HG02884 (cell line): ENCODE results near the gene PRKAR1B.

Experiments used
- ATAC-seq: cut with Tn5 transposase; IDR thresholded peaks from one replicate; pipeline ENCODE4 v1.9.1; 2021; ENCODE audit warnings: mild to moderate bottlenecking, moderate library complexity; ENCODE audit not compliant: unreplicated experiment

PRKAR1B gene

DNA sequence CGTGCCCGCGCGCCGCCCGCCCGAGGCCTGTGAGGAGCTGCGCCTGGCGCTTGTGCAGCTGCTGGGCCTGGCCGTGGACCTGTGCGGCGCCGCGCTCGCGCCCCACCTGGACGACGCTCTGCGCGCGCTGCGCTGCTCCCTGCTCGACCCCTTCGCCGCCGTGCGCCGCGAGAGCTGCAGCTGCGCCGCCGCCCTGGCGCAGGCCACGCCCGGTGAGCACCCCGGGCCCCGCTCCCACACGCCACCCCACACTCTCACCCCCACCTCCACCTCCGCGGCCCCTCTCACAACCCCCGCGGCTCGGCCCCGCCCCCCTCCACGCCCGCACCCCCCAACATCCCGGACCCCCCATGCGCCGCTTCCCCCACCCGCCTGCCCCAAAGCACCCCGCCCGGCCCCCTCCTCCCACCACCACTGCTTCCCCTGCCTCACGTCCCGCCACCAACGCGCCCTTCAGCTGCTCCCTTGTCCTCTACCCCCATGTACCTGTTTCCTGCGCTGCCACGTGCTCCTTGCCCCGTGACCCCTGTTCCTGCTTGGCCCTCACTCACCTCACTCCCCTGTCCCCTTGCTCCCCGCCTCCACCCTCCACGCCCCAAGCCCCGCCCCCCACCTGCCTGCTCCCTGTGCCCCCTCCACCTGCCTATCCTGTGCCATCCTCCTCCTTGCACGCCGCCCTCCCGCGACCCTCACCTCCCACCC is at the start of gene PRKAR1B:
TSS of gene PRKAR1B (minus strand) at position 178 of the 702 bp plus-strand sequence. CDS start 15,776 bp downstream, outside the sequence.
- peak; percentile 45 for ATAC-seq

DNA sequence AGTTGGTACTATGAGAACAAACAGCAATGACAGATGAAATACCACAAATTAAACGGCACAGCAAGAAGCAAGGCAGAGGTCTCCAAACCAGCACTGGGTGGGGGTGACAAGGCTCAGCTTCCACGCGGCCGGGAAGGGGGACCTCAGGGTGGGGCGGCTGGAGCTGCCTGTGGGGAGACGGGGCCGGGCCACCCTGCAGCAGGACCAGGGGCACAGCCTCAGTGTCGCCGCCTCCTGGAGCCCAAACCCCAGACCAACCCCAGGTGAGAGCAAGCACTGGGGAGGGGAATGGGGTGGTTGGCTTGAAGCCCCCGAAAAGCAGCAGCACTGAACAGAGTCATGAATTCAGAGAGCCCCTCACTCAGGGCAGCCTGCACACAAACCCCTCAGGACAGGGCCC is 49.3 kb upstream of the PRKAR1B start:
- no peak for ATAC-seq

DNA sequence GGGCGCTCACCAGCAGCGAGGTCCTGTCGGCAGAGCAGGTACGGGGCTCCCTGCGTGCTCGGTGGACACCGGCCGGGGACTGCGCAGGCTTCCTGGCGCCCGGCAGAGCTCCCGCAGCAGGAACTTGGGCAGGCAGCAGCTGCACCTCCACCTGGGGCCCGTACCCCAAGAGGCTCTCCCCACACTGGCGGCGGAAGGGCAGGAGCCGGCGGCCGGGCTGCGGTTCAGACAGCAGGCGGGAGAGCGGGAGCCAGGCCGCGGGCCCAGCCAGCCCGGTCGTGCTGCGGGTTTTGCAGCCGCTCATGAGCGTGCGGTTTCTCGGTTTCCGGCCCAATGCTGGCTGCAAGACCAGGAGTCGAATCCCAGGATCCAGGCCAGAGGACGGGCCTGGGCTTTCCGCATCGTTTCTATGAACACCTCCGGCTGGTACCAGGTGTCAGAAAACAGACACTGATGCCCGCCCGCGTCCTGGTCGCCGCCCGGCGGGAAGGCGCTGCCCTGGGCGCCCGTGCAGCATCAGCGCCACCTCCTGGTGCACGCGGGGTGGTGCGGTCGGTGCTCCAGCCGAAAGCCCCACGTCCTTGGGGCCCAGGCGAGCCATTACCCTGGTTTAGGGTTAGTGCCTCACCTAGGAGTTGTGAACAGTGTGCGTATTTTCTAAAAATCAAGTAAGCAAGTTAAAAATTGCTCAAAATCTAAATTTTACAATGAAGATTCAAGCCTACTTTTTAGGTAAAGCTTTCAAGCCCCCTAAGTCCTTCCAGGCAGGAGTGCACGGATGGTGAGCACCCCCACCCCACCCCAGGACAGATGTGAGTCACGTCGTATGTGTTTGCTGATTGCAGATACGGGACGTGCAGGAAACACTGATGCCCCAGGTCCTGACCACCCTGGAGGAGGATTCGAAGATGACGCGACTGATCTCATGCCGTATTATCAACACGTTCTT is 47.4 kb upstream of the PRKAR1B start:
- ATAC-seq = no peak

DNA sequence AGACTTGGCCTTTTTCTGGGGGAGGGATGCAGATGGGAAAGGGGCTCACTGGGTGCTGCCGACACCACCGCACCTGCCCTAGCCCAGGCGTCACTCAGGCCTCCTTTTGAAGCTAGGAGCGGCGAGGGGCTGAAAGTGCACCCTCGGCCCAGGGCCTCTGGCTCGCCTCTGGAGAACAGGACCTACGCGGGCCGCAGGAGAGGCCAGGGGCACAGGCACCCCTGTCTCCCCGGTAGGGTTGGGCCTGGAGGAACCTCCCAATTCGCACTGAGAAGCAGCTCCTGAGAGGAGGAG is 46.5 kb upstream of the PRKAR1B start:
- ATAC-seq = no peak

DNA sequence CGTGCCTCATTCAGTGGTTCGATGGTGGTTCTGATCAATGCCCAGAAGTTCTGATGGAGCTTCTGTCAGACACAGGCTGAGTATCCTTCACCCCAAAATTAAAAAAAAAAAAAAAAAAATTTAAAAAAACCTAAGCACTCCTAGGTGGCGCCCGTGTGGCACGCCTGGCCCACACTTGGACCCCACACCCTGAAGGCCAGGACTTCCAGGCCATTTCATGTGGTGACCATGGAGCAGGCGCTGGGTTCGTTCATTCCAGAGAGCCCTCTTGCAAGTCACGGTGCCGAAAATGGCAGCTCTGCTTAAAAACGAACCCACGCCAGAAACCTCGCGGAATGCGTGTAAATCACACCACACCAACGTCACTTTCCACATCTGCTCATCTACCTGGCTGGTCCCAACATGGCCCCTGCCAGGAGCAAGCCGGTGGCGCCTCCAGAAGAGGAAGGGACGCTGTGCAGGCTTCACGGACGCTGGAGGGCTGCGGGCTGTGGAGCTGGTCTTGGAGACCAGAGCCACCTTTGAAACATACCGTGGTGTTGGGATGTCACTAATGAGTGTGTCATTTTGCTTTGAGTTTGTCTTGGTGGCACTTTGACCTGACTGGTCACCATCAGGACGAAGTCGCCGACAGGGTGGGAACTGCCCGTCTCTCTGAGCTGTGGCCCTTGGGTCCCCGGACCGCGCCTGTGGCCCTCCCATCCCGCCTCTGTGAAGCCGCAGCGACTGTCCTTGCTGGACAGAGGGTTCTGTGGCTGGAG is 46.0 kb upstream of the PRKAR1B start:
- no peak for ATAC-seq

DNA sequence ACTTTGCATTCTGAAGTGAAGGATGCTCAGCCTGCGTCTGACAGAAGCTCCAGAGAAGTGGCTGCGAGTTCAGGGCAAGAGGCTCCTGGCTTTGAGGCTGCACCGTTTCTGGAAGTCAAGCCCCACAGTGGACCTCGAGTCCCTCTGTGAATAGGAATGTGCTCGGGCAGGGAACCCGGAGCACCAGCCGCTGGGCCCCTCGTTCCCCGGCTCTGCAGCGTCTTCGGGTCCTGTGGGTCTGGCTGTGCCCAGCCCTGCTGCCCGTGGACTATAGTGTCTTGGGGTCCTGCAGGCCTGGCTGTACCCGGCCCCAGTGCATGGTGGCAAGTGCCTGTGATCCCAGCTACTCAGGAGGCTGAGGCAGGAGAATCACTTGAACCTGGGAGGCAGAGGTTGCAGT is 45.3 kb upstream of the PRKAR1B start:
- ATAC-seq = no peak

DNA sequence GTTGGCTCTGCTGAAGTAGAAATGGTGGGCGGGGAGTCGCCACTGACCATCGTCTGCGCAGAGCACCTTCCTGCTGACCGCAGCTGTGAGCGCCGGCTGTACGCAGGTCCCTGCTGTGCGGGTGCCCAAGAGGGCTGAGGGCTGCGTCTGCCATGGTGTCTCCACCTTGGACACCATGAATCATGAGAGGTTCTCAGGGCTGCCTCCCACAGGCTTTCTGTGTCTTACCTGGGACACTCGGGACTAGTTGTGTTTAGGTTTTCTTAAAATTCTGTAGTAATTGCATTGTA is 44.9 kb upstream of the PRKAR1B start:
- no peak for ATAC-seq

DNA sequence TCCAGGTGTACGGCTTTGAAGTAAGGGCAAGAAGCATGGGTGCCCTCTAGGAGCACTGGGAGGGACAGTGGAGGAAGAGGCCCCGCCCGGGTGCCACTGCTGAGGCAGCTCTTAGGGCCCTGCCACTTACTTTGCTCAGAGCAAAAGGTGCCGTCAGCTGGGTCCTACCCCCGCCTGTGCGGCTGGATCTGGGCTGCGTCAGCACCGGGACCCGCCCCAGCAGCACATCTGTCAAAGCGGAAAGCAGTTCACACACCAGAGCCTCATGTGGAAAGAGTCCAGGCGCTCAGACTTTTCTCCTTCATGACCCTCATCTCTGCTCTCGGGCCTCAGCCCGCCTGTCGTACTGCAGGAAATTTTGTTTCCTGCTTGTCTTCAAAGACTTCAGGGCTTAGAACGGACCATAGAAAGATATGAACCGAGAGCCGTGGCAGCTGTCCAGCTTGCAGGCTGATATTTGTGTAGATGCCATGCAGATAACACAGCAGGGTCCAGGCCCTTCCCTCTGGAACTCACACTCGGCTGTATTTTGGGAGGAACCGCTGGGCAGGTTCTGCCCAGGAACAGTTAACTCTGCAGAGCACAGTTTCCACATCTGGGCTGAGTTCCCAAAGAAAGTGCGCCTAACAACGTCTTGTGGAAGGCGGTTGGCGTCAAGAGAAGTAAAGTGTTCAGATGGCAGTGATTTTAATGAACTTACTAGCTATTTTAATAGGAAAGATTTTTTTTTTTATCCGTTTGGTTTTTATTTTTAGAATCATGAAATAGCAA is 44.3 kb upstream of the PRKAR1B start:
- no peak for ATAC-seq

DNA sequence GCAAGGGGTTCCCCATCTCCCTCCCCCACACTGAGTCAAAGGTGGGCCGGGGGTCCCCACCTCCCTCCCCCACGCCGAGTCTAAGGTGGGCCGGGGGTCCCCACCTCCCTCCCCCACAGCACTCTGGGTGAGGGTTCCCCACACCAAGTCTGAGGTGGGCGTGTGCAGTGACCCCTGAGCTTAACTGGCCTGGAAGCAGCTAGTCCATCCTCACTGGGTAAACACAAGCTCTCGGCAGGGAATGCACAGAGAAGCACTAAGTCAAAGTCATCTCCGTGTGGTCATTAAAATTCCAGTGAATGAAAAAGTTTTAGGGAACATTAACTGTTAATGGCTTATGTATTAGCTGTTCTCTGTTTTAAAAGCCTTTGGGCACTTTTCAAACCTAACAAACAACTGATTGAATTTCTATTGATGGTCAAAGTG is 43.7 kb upstream of the PRKAR1B start:
- no peak for ATAC-seq

DNA sequence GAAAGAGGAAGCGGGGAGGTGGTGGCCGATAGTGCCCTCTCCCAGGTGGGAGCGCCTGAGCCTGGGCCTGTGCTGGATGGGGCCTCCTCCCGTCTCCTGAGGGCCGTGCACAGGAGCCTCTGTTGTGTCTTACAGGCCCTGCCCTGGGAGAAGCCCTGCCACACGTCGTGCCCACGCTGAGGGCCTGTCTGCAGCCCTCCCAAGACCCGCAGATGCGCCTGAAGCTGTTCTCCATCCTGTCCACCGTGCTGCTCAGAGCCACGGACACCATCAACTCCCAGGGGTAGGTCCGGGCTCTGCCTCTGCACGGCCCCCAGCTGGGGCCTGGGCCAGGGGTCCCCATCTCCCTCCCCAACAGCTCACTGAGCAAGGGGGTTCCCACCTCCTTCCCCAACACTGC is 43.3 kb upstream of the PRKAR1B start:
- no peak for ATAC-seq

DNA sequence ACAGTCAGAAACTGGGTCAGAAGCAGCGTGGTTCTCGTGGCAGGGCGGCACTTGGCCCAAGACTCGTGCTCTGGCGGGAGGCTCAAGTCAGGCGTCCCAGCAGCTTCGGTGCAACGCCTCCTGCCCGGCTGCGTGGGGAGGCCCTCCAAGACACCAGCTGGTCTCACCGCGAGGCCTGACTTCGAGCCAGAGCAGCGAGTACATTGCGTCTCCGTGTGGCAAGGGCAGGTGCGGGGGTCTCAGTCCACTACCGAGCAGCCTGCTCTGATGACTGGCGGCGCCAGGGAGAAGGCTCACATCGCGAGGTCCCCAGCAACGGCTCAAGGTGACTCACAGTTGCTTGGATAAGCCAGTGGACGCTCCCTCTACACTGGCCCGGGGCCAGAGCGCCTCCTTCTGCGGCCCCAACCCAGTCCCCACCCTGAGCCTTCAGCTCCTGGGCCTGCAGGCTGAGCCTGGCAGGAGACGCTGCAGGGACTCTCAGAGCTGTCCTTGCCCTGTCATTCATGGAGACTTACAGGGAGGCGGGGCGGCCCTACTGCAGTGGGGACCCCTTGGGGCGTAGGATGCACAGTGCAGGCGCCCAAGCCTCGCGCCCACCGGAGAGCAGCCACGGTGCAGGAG is 41.9 kb upstream of the PRKAR1B start:
- no peak for ATAC-seq

DNA sequence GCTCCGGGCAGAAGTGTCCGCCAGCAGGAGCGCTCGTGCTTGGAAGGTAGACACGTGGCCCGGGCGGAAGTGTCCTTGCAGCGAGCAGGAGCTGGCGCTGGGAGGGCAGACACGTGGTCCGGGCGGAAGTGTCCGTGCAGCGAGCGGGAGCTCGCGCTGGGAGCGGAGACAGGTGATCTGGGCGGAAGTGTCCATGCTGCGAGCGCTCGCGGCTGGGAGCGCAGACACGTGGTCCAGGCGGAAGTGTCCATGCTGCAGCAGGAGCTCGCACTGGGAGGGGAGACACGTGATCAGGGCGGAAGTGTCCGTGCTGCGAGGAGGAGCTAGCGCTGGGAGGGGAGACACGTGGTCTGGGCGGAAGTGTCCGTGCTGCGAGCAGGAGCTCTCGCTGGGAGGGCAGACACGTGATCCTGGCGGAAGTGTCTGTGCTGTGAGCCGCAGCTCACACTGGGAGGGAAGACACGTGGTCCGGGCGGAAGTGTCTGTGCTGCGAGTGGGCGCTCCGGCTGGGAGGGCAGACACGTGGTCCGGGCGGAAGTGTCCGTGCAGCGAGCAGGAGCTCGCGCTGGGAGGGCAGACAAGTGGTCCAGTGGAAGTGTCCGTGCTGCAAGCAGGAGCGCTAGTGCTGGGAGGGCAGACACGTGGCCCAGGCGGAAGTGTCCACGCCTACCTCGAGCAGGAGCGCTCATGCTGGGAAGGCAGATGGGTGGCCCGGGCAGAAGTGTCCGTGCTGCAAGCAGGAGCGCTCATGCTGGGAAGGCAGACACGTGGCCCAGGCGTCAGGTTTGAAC is 41.1 kb upstream of the PRKAR1B start:
- ATAC-seq = no peak

DNA sequence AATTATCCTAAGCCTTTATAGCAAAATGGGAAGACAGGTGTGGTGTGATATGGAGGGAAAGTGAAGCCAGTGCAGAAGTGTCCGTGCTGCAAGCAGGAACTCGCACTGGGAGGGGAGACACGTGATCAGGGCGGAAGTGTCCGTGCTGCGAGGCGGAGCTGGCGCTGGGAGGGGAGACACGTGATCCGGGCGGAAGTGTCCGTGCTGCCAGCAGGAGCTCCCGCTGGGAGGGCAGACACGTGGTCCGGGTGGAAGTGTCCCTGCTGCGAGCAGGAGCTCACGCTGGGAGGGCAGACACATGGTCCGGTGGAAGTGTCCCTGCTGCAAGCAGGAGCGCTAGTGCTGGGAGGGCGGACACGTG is 40.5 kb upstream of the PRKAR1B start:
- ATAC-seq = no peak

DNA sequence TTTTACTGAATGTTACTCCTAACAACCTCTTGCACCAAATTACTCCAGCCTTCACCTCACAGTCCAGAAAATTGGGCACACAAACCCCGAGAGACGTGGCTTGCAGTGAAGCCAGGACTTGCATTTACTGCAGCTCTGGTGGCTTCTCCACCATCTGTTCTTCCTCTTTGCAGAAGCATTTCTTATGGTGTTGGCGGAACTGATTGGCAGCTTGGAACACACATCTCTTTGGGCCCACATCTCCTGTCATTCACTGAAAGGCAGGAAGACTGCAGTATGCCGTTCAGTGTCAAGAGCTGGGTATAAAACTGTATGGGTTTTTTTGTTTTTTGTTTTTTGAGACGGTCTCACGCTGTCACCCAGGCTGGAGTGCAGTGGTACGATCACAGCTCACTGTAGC is 38.3 kb upstream of the PRKAR1B start:
- no peak for ATAC-seq

DNA sequence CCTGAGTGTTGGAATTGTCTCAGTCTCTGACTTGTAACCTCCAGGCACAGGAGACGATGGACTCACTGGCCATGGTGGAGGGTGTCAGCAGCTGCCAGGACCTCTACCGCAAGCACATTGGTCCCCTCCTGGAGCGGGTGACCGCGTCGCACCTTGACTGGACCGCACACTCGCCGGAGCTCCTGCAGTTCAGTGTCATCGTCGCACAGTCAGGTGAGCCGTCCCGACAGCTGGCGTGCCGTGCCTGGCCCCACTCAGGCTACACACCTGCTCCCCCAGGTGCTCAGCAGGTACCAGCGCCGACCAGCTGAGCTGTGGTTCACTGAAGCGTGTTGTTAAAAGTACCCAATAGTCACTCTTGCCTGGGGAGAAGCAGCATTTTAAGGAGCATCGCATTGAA is 36.7 kb upstream of the PRKAR1B start:
- no peak for ATAC-seq

DNA sequence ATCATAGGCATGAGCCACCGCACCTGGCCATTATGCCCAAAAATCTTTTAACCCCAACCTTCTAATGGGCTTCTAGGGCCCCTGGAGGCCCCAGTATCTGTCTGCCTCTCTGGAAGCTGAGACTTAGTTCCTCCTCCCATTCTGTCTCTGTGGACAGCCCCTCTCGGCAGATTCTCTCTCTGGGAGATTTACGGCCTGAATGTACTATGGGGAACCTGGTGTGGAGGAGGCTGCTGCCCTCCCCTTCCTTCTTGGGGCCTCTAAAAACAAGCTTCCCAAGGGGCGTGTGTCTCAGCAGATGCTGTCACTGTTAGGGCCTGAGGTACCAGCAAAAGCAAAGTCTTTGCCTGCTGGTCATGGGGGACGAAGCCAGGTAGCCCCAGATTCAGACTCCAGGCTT is 35.8 kb upstream of the PRKAR1B start:
- ATAC-seq = no peak

DNA sequence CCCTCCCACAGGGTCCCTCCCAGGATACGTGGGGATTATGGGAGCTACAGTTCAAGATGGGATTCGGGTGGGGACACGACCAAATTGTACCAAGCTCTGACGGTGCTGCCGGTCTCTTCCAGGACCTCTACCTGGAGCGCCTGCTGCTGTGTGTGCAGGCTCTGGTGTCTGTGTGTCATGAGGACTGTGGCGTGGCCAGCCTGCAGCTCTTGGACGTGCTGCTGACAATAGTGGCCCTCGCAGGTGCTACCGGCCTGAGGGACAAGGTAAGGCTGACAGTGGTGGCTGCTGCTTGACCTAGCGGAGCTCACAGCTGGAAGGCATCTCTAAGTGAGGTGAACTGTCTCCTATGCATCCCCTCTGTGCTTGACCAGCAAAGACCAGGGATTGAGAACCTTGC is 34.5 kb upstream of the PRKAR1B start:
- ATAC-seq = no peak

DNA sequence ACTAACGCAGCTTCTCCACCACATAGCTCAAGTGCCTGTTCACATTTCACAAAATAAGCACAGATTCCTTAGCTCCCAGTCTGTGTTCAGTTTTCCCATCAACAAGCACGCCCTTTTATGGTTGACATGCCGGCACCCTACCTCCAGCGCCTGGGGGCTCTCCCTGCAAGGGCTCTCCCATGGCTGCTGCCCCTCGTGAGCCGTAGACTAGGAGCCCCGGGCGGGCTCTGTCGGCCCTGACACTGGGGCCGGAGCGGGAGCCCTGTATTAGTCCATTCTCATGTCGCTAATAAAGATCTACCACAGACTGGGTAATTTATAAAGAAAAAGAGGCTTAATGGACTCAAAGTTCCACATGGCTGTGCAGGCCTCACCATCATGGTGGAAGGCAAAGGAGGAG is 34.0 kb upstream of the PRKAR1B start:
- no peak for ATAC-seq

DNA sequence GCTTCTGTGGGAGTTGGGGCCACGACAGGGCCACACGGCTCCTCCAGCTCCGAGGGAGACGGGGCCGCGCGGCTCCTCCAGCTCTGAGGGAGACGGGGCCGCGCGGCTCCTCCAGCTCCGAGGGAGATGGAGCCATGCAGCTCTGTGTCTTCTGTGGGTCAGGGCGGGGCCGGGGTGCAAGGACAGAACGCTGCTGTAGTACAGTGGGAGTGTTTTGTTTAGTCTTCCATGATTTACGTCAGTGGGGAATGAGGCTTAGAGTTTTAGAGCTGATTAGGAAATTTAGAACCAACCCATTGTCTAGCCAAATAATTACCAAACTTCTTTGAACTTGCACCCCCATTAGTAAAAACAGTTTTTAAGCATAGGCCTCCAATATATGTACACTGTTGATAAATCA is 32.9 kb upstream of the PRKAR1B start:
- ATAC-seq = no peak

DNA sequence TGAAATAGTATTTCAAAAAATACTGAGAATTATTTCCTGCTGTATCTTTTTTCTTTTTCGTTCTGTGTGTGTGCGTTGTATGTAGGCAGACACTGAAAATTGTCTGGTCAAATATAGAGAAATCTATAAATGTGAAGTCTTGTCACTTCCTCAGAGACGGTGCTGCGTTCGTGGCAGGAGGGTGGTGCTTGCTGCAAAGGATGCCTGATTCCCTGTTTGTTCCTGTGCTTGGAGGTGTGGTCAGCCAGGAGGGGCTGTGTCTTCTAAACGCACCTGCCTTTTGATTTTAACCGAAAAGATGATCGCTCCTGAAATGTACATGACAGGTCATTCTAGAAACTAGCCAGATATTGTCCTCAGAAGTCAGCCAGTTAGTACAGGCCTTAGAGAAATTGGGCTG is 32.5 kb upstream of the PRKAR1B start:
- ATAC-seq = no peak
